Heart left ventricle (tissue), 13 donors: ENCODE data around the gene MACROD1.

Experiments
- CTCF ChIP-seq, 12 donors: fragments of 200-600 bp; sonication (generic) in 4 of 12; IDR thresholded peaks; one replicate each; pipeline versions ENCODE4 v1.5.0 to v1.8.0; 2018 to 2022; ENCODE audit warnings: antibody characterized with exemption in 12 of 12, mild to moderate bottlenecking in 5 of 12
- POLR2A ChIP-seq, 2 donors: fragments of 450-650 bp; IDR thresholded peaks; one replicate each; pipeline ENCODE4 v1.6.1; 2017; ENCODE audit warnings: antibody characterized with exemption in 2 of 2, mild to moderate bottlenecking in 2 of 2, moderate library complexity in 2 of 2
- donor health status: ischemic (EF 13 %, LVEDD 7.1; RV severe dilation, severe dysfunction).
- donor health status: DM: no; HTN: yes; CAD: no.
- donor health status: DM: no; HTN: no; CAD: no.
- donor health status: ischemic (EF 25% LVEDD 6.9; RV normal size, moderate dysfunction).
- donor health status: ischemic (EF 25% LVEDD 5.7; RV mildly dilated, moderate dysfunction).
- donor health status: ischemic (EF 35%, LVEDD 5.7; RV mildly dilated, moderate dysfunction).
- donor health status: nonischemic (EF 11% LVEDD 7.7; RV severe dilation, severe dysfunction).
- donor health status: DM: yes; HTN: yes; CAD: no.
- donor health status: PGD.
- donor health status: ischemic (EF 29% LVEDD 5.4; RV normal size, mild dysfunction).
- donor health status: nonischemic (EF 23%, LVEDD 6.1; RV moderate dilation, normal function).

- TF ChIP-seq CTCF (IDR thresholded peaks at IDR 0.05), result no peak
- no peak for TF ChIP-seq POLR2A (IDR thresholded peaks at IDR 0.05)
Measured at GRCh38 chr11:64139049-64139448, 26.9 kb downstream of the MACROD1 start.
